DOHH2 (cell line): ENCODE data around the gene SYCN.

Experiments
- H3F3A ChIP-seq: fragments of 200-600 bp; sonication (generic), shearing (Covaris generic); 2 replicates; pipeline ENCODE4 v1.6.0; 2016; ENCODE audit warnings: antibody characterized with exemption, mild to moderate bottlenecking; ENCODE audit not compliant: control insufficient read depth, insufficient read depth
- H3K27ac ChIP-seq: fragments of 200-600 bp; sonication (generic); 2 replicates; pipeline ENCODE4 v1.5.1; 2014; ENCODE audit warnings: low read depth, mild to moderate bottlenecking, low read length, moderate library complexity
- H3K27me3 ChIP-seq: fragments of 200-600 bp; sonication (generic); 2 replicates; pipeline ENCODE4 v1.6.1; 2014; ENCODE audit warnings: mild to moderate bottlenecking, low read length, mixed read lengths; ENCODE audit not compliant: control insufficient read depth
- H3K36me3 ChIP-seq: fragments of 200-600 bp; sonication (generic); 2 replicates; pipeline ENCODE4 v1.6.1; 2014; ENCODE audit warnings: mild to moderate bottlenecking, low read length, moderate library complexity, mixed read lengths; ENCODE audit not compliant: control insufficient read depth
- H3K4me1 ChIP-seq: fragments of 200-600 bp; sonication (generic); 2 replicates; pipeline ENCODE4 v1.6.1; 2014; ENCODE audit warnings: mild to moderate bottlenecking, low read length, mixed read lengths; ENCODE audit not compliant: control insufficient read depth
- H3K4me2 ChIP-seq: fragments of 200-600 bp; sonication (generic); 2 replicates; pipeline ENCODE4 v1.6.0; 2014; ENCODE audit warnings: mild to moderate bottlenecking, low read length, moderate library complexity
- H3K4me3 ChIP-seq: fragments of 200-600 bp; sonication (generic); 2 replicates; pipeline ENCODE4 v1.5.1; 2014; ENCODE audit warnings: mild to moderate bottlenecking, low read length, mixed read lengths
- H3K79me2 ChIP-seq: fragments of 200-600 bp; sonication (generic); 2 replicates; pipeline ENCODE4 v1.6.1; 2014; ENCODE audit warnings: mild to moderate bottlenecking, low read length, mixed read lengths; ENCODE audit not compliant: control insufficient read depth
- H3K9me2 ChIP-seq: fragments of 200-600 bp; sonication (generic); replicated peaks from 2 replicates; pipeline ENCODE4 v1.6.1; 2014; ENCODE audit warnings: mild to moderate bottlenecking, low read length, mixed read lengths; ENCODE audit not compliant: control insufficient read depth
- H3K9me3 ChIP-seq: fragments of 200-600 bp; sonication (generic); 2 replicates; pipeline ENCODE4 v1.6.1; 2014; ENCODE audit warnings: antibody characterized with exemption, low read length, mixed read lengths; ENCODE audit not compliant: control insufficient read depth, insufficient read depth
- H4K20me1 ChIP-seq: fragments of 200-600 bp; sonication (generic); 2 replicates; pipeline ENCODE4 v1.6.0; 2014; ENCODE audit warnings: low read depth, mild to moderate bottlenecking, antibody characterized with exemption, low read length, moderate library complexity; ENCODE audit not compliant: control insufficient read depth, insufficient read depth
- CTCF ChIP-seq: fragments of 200-600 bp; sonication (generic); IDR thresholded peaks from one replicate; pipeline ENCODE4 v1.5.1; 2014; ENCODE audit warnings: antibody characterized with exemption, mild to moderate bottlenecking, low read depth, low read length; ENCODE audit not compliant: poor library complexity, severe bottlenecking
- EZH2phosphoT487 ChIP-seq: fragments of 200-600 bp; sonication (generic); IDR thresholded peaks from 2 replicates; pipeline ENCODE4 v1.6.1; 2017; ENCODE audit warnings: borderline replicate concordance, mild to moderate bottlenecking, antibody characterized with exemption, low read length, moderate library complexity, mixed read lengths

The SYCN gene

GRCh38 chr19:39179754-39180153, 24.3 kb downstream of the SYCN start:
- no peaks in the 10 kb centered on the region for H3K4me1 ChIP-seq
- no peaks in the 10 kb centered on the region for H3K79me2 ChIP-seq
- no peak overlapping the region for H3K27ac ChIP-seq
- H4K20me1 ChIP-seq = no peaks in the 10 kb centered on the region
- TF ChIP-seq EZH2phosphoT487 = no peak
- no peaks in the 10 kb centered on the region for H3K36me3 ChIP-seq
- no peak overlapping the region for H3K4me3 ChIP-seq
- H3K9me2 ChIP-seq = no peaks in the 10 kb centered on the region
- no peaks in the 10 kb centered on the region for H3F3A ChIP-seq
- no peaks in the 10 kb centered on the region for H3K27me3 ChIP-seq
- H3K4me2 ChIP-seq = no peak overlapping the region
- no peaks in the 10 kb centered on the region for H3K9me3 ChIP-seq

- no peaks in the 10 kb centered on the region for H3K36me3 ChIP-seq
- no peaks in the 10 kb centered on the region for H4K20me1 ChIP-seq
- TF ChIP-seq EZH2phosphoT487 = no peak
- no peak for TF ChIP-seq CTCF
Measured at GRCh38 chr19:39178296-39179006, 25.6 kb downstream of the SYCN start.

GRCh38 chr19:39177736-39178135, 26.3 kb downstream of the SYCN start:
- Histone ChIP-seq H3K27ac (no peak overlapping the region), H3K4me3 (no peak overlapping the region), H3K4me1 (no peaks in the 10 kb centered on the region), H3K27me3 (no peaks in the 10 kb centered on the region), H3K9me2 (no peaks in the 10 kb centered on the region), H3K9me3 (no peaks in the 10 kb centered on the region), H4K20me1 (no peaks in the 10 kb centered on the region), H3F3A (no peaks in the 10 kb centered on the region), H3K4me2 (no peak overlapping the region), H3K36me3 (no peaks in the 10 kb centered on the region), H3K79me2 (no peaks in the 10 kb centered on the region)
- TF ChIP-seq EZH2phosphoT487 = no peak
- no peak for TF ChIP-seq CTCF

More at GRCh38 chr19:39178296-39179006, 25.6 kb downstream of the SYCN start:
- H3K4me3 ChIP-seq = no peak overlapping the region
- H3K27ac ChIP-seq = no peak overlapping the region
- no peaks in the 10 kb centered on the region for H3K4me1 ChIP-seq
- no peaks in the 10 kb centered on the region for H3K9me3 ChIP-seq
- H3K4me2 ChIP-seq = no peak overlapping the region
- no peaks in the 10 kb centered on the region for H3K27me3 ChIP-seq
- H3K9me2 ChIP-seq = no peaks in the 10 kb centered on the region
- no peaks in the 10 kb centered on the region for H3K79me2 ChIP-seq
- no peaks in the 10 kb centered on the region for H3F3A ChIP-seq

GRCh38 chr19:39177110-39177699, 26.9 kb downstream of the SYCN start:
- TF ChIP-seq CTCF (no peak), EZH2phosphoT487 (no peak)
- no peaks in the 10 kb centered on the region for H3K79me2 ChIP-seq
- H3K4me2 ChIP-seq = no peak overlapping the region
- H3K4me1 ChIP-seq = no peaks in the 10 kb centered on the region
- no peaks in the 10 kb centered on the region for H3K27me3 ChIP-seq
- no peaks in the 10 kb centered on the region for H4K20me1 ChIP-seq
- H3K9me3 ChIP-seq = no peaks in the 10 kb centered on the region
- H3F3A ChIP-seq = no peaks in the 10 kb centered on the region
- H3K27ac ChIP-seq = no peak overlapping the region
- H3K9me2 ChIP-seq = no peaks in the 10 kb centered on the region
- no peaks in the 10 kb centered on the region for H3K36me3 ChIP-seq
- H3K4me3 ChIP-seq = no peak overlapping the region
